ENCODE measurements around the gene TYMS.

Gene TYMS

DNA sequence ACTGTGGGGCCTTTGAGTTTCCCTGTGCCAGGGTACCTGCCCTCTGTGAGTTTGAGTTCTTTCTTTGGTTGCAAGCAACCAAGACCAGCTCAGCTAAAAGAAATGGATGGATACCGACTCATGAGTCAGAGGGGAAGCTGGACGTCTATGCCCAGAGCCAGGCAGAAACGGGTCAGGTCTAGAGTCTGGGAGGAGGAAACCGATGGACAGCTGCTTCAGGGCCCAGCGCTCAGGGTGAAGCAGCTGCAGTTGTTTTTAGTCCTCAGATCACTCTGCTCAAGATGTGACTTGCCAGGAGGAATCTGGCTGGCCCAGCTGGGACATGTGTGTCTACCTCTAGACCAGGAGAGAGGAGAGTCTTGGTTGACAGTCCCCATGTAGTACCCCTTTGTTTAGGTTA is 10.1 kb upstream of the TYMS start:
- DNase-seq (ENCODE audit: low spot score) = no peak

DNA sequence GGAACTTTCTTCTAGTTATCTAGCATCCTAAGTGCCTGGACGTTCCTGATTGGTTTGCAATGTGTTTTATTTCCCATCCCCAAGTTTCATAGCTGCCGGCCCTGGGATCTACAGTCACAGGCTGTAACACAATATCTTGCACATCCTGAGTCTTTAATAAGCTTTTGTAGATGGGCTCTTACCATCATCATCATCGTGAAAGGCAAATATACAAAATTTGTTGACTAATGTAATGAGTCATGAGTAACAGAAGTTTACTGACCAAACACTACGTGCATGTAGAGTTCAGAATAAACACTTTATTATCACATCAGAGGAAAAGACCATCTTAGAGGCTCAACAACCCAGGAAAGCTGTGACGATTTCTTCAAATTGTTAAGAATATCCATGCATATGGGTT is 8.1 kb upstream of the TYMS start:
- no peak for DNase-seq (ENCODE audit: low spot score)

DNA sequence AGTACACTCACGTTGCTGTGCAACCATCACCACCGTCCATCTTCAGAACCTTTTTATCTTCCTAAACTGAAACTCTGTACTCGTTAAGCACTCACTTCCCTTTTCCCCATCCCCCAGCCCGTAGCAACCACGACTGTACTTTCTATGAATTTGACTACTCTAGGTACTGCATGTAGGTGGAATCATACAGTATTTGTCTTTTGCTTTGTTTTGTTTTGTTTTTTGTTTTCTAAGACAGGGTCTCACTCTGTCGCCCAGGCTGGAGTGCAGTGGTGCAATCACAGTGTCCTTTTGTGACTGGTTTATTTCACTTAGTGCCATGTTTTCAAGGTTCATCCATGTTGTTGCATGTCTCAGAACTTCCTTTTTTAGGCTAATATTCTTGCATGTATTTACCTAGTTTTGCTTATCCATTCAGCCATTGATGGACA is 7.0 kb upstream of the TYMS start:
- DNase-seq (ENCODE audit: low spot score) = no peak

DNA sequence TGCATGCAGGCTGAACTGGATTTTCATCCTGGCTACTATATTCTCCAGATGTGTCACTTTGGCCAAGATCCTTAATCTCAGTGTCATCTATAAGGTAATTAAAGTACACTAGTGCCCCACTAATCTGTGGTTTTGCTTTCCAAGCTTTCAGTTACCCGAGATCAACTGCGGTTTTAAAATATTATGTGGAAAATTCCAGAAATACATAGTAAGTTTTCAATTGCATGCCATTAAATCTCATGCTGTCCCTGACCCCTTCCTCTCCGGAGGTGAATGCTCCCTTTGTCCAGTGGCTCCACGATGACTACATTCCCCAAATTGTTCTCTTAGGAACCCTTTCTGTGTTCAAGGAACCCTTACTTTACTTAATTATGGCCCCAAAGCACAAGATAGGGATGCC is 5.3 kb upstream of the TYMS start:
- DNase-seq (ENCODE audit: low spot score) = no peak

DNA sequence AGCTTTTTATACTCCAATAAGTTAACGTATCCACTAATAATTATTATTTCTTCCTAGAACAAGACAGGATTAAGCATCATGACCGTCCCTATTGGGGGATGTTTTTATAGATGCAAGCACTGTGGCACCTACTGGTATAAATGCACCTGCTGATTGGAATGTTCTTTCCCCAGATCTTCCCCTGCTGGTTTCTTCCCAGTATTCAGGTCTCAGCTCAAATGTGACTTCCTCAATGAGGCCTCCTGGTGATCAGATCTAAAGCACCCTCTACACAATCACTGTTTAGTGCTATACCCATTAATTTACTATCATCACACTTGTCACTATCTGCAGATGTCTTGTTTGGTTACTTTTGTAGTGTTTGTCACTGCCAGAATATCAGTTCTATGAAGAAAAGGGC is 3.9 kb upstream of the TYMS start:
- DNase-seq (ENCODE audit: low spot score) = no peak

DNA sequence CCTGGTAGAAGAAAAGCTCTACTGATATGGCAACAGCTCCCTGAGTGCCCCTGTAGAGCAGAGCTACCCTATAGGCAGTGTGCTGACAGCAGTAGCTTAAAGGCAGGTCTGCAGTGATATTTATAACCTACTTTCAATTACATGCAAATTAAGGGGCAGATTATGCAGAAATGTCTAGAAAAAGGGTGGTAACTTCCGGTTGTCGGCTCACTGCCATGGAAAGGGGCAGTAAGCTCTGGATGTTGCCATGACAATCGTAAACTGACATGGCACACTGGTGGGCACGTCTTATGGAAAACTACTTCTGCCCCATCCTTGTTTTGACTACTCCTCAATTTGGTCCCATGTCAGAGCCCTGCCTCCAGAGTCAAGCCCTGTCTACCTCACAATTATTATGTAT is 2.9 kb upstream of the TYMS start:
- DNase-seq (ENCODE audit: low spot score) = no peak

DNA sequence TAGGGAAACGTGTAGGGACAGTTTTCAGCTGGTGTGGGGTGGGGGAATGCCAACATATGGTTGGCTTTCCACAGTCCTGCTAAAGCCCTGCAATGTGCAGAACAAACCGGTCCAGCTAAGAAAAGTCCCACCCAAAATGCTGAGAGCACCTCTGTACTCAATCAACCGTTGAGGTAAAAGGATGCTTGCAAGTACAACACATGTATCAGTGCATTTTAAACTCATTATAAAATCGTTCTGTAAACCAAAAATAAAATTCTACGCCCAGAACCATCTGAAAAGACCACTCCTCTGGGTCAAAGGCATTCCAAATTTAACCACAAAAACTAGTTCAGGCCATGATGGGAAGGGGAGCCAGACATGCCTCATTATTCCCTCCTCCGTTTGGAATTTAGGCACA is 2.0 kb upstream of the TYMS start:
- DNase-seq (ENCODE audit: low spot score) = no peak

DNA sequence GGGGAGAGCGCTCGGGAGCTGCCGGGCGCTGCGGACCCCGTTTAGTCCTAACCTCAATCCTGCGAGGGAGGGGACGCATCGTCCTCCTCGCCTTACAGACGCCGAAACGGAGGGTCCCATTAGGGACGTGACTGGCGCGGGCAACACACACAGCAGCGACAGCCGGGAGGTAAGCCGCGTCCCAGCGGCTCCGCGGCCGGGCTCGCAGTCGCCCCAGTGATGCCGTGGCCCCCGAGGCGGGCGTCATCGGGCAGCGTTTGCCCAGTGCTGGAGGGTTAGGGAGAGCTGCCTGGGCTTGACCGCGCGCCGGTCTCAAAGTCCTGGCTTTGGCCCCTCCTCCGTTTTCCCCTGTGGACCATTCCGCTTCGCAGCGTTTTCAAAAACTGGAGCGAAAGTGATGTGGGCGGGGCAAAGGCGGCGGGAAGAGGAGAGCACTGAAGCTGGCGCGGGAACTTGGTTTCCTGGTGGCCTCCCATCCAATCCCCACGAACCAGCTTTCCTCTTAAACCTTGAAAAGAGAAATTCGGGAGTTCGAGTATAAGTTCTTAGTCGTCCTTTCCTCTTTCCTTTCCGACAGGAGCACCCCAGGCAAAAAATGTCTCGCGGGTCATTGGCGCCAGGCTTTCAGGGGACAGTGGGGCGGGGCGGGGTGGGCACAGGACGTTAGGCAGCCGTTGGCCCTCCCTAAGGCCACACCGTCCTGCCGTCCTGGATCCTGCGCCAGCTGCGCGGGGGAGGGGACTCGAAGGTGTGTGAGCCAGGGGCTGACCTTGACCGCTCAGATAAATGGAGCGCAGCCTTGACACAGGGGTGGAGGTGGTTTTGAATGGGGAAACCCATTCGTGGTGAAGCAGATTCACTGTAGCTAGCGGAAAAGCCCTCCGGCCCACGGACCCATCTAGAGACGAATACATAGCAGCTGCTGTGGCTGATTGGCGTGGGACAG is 821 bp downstream of the TYMS start:
- peak; percentile 15 for DNase-seq (ENCODE audit: low spot score)

DNA sequence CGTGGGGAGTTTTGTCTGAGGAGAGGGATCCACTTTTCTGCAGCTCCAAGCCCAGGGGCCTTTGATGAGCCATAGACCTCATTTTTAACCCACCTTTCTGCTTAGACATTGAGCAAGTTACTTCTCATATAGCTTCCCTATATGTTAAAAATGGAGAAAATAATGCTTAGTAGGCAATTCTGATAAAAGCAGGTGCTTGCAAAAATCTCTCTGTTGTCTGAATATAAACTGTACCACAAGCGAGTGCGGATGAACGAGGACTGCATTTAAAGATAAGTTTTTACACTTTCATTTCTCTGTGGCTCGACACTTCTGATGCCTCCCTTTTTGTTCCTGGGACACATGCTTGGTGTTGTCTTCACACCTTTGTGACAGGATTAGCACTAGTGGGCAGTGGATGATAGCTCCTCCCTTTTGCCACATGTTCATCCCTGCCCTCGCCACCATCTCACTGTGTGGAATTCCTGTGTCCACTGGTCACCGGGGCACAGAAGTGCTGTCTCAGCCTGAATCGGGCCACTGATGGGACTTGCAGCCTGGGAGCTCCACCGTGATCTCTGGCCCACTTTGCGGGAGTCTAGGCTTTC is 1.6 kb downstream of the TYMS start:
- no peak for DNase-seq (ENCODE audit: low spot score)

DNA sequence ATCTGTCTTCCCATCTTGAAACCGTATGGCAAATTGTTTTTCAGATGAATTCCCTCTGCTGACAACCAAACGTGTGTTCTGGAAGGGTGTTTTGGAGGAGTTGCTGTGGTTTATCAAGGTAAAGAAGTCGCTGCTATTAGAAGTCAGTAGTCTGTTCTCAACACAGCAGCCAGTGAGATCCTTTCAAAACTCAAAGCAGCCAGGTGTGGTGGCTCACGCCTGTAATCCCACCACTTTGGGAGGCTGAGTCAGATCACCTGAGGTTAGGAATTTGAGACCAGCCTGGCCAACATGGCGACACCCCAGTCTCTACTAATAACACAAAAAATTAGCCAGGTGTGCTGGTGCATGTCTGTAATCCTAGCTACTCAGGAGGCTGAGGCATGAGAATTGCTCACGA is 2.1 kb downstream of the TYMS start:
- DNase-seq (ENCODE audit: low spot score) = no peak

DNA sequence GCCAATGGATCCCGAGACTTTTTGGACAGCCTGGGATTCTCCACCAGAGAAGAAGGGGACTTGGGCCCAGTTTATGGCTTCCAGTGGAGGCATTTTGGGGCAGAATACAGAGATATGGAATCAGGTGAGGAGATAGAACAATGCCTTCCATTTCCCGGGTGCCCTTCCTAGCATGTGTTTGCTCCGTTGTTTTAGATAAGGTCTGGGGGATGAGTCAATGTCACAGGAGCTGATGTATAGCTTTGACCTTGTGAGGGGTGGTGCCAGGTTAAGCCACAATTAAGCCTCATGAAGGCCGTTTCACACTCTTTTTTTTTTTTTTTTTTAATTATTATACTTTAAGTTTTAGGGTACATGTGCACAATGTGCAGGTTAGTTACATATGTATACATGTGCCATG is 4.7 kb downstream of the TYMS start:
- no peak for DNase-seq (ENCODE audit: low spot score)

DNA sequence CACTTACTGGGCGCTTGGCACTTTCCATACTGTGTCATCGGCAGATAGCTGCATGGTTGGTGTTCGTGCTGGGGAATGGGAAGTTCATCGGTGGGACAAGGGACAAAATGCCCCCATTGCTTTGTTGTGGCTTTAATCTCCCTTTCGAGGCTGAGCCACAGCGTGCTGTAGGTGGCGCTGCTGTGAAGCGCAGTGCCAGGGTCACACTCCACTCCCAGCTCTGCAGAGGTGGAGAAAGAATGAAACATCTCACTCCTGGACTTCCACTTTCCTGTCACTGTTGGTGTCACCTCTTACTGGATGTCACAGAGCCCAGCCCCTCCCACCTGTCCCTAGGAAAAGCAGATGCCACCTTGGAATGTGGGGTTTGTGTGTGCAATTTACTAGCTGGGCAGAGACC is 8.7 kb downstream of the TYMS start:
- DNase-seq (ENCODE audit: low spot score) = no peak

DNA sequence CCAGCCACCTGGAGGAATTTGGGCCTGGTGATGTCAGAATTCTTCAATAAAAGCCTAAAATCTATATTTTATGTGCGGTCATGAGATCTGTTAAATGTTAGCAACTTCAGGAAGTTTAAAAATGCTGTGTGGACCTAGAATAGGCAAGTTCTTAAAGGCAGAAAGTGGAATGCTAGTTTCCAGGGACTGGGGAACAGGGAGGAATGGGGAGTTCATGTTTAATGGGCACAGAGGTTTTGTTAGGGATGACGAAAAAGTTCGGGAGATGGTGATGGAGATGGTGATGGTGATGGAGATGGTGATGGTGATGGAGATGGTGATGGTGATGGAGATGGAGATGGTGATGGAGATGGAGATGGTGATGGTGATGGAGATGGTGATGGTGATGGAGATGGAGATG is 9.2 kb downstream of the TYMS start:
- no peak for DNase-seq (ENCODE audit: low spot score)

DNA sequence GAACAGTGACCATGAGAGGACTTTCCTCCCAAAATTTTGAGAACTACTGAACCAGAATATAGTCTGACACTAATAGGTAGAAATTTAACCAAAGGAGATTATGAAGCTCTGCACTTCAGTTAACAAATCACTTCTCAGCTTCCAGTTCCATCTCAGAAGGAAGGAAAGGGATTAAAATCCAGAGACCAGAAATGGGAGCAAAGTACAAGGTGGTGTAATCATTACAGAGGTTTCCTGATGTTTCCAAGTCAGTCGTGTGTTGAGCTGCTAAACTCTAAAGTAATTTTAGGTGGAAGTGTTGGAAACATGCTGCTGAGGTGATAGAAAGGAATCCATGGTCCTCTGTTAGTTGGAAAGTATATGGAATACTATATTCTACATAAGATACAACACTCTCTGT is 10.8 kb downstream of the TYMS start:
- DNase-seq (ENCODE audit: low spot score) = no peak

DNA sequence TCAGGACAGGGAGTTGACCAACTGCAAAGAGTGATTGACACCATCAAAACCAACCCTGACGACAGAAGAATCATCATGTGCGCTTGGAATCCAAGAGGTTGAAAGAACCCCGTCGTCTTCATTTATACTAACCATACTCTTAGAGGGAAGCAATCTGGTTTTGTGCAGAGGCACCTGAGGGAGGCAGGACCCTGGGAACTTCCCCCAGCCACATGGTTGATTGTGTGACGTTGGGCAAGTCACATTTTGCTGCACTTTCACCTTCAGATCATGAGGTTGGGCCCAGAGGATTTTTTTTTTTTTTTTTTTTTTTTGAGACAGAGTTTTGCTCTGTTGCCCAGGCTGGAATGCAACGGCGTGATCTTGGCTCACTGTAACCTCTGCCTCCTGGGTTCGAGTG is 11.6 kb downstream of the TYMS start:
- no peak for DNase-seq (ENCODE audit: low spot score)

DNA sequence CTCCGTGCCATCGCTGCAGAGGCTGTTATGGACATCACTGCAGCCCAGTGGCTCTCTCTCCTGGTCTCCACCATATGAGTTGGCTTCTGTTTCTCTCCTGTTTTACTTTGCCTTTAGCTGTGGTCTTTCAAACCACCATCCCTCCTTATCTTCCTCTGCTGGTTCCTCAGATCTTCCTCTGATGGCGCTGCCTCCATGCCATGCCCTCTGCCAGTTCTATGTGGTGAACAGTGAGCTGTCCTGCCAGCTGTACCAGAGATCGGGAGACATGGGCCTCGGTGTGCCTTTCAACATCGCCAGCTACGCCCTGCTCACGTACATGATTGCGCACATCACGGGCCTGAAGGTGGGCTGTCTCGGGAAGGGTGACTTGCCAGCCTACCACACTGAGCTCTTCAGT is 13.1 kb downstream of the TYMS start:
- DNase-seq (ENCODE audit: low spot score) = no peak

DNA sequence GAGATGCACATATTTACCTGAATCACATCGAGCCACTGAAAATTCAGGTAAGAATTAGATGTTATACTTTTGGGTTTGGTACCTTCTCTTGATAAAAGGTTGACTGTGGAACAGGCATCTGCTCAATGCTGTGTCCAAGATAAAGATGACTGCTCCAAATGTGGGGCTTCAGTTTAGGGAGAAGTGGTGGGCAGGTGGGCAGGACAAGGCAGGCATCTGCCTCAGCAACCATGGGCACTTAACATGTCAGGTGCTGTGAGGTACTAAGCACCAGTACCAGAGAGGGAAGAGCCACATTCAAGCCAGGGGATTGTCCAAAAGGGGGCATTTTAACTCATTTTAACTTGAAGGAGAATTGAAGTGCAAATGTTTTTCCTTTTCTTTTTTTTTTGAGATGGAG is 14.0 kb downstream of the TYMS start:
- no peak for DNase-seq (ENCODE audit: low spot score)

DNA sequence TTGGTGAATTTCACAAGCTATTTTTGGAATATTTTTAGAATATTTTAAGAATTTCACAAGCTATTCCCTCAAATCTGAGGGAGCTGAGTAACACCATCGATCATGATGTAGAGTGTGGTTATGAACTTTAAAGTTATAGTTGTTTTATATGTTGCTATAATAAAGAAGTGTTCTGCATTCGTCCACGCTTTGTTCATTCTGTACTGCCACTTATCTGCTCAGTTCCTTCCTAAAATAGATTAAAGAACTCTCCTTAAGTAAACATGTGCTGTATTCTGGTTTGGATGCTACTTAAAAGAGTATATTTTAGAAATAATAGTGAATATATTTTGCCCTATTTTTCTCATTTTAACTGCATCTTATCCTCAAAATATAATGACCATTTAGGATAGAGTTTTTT is 15.9 kb downstream of the TYMS start:
- no peak for DNase-seq (ENCODE audit: low spot score)

DNA sequence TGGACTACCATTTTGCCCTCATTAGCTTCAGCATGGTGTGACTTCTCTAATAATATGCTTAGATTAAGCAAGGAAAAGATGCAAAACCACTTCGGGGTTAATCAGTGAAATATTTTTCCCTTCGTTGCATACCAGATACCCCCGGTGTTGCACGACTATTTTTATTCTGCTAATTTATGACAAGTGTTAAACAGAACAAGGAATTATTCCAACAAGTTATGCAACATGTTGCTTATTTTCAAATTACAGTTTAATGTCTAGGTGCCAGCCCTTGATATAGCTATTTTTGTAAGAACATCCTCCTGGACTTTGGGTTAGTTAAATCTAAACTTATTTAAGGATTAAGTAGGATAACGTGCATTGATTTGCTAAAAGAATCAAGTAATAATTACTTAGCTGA is 16.3 kb downstream of the TYMS start:
- DNase-seq (ENCODE audit: low spot score) = no peak

DNA sequence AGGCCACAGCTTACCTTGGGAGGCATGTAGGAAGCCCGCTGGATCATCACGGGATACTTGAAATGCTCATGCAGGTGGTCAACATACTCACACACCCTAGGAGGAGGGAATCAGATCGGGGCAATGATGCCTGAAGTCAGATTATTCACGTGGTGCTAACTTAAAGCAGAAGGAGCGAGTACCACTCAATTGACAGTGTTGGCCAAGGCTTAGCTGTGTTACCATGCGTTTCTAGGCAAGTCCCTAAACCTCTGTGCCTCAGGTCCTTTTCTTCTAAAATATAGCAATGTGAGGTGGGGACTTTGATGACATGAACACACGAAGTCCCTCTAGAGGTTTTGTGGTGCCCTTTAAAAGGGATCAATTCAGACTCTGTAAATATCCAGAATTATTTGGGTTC is 17.9 kb downstream of the TYMS start:
- no peak for DNase-seq (ENCODE audit: low spot score)

DNA sequence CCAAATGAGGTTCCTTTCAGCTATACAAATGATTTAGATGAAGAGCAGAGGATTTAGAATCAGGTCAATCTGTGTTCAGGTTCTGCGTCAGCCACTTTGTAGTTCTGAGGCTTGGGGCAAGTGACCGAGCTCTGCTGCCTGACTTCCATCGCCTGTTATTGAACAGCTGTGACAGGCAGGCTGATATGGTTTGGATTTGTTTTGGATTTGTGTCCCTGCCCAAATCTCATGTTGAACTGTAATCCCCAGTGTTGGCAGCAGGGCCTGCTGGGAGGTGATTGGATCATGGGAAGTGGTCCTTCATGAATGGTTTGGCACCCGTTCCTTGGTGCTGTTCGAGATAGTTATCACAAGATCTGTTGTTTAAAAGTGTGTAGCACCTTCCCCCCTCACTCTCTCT is 18.6 kb downstream of the TYMS start:
- DNase-seq (ENCODE audit: low spot score) = no peak

DNA sequence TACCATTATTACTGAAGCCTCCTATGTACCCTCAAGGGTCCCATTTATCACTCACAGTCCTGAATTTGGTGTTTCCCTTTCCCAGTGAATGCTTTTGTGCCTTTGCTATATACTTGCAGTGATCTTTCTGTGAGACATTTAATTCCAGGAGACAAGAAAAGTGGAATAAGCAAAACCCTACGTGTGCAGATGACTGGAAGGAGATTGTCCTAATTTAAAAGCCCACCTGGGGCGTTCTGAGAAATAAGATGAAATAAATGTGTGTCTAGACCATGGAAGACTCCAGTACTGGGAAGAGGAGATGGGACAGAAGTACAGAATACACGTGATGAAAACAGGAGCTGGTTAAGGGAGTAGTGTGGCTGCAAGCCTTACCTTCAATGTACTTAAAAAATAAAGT is 19.3 kb downstream of the TYMS start:
- no peak for DNase-seq (ENCODE audit: low spot score)

DNA sequence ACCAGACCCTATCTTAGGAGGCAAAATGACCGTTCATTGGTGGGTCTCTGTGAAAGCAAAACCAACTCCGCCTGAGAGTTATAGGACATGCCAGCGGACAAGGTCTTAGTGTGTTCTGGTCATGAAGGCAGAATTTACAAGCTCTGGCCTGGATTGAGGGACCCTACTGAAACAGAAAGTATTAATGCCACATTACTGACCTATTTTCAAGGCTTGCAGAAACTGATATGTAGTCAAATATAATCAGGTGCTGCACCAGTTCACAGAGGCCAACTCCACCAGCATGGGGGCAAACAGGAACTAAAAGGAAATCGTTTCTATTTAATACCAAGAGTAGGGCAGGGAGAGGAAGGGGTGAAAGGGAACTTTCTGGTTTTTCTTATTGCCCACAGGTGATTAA is 19.7 kb downstream of the TYMS start:
- DNase-seq (ENCODE audit: low spot score) = no peak

DNA sequence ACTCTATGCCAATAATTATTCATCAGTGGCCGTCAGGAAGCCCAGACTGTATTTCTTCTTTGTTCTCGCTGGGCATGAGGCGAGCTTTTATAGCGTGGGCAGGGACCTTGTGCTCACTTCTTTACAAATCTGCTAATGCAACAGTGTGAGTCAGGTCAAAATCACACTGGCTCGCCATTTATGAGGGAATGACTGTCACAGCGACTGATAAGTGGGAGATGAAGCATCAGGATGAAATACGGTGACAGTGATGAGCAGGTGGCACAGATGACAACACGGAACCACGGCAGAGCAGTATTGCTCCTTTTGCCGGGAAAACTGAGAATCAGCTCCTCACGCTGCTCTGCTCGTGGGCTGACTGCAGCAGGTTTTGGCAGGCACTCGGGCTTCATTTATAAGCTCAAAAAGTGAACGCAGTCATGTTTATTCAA is 20.5 kb downstream of the TYMS start:
- no peak for DNase-seq (ENCODE audit: low spot score)
